NCI-H748 (cell line): ENCODE data around the gene PPARG.
"Not testable (repeated sequence)": the region's sequence is repeated elsewhere in the genome, so short reads cannot be mapped to it uniquely, and the experiment has no call there.

Source experiments
- DNase-seq: peaks from one replicate; lab custom pipeline; 2025; ENCODE audit not compliant: unreplicated experiment; lab: John Stamatoyannopoulos, UW

The PPARG gene

GRCh38 chr3:12372741-12373280 lies 83.9 kb downstream of the PPARG start:
- DNase-seq = no peak

DNA sequence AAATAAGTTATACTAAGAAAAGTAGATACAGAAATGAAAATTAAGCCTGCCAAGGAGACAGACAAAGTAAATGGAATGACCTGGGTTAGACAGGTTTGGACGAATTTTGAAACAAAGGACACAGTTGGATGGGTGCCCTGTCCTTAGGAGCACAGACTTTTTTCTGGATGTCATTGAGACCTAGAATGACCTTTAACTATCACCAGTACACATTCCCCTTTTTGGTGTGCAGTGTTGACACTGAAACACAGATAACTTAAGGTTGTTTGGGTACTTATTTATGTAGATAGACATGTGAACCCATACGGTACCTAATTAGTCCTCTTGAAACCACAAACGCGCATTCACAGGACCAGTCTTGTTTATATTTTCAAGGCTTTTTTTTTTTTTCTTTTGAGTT lies 86.7 kb downstream of the PPARG start:
- no peak for DNase-seq

- no peak for DNase-seq
Measured at GRCh38 chr3:12379640-12380429, 91.0 kb downstream of the PPARG start.

GRCh38 chr3:12380461-12380860 lies 91.6 kb downstream of the PPARG start:
- DNase-seq = no peak

DNA sequence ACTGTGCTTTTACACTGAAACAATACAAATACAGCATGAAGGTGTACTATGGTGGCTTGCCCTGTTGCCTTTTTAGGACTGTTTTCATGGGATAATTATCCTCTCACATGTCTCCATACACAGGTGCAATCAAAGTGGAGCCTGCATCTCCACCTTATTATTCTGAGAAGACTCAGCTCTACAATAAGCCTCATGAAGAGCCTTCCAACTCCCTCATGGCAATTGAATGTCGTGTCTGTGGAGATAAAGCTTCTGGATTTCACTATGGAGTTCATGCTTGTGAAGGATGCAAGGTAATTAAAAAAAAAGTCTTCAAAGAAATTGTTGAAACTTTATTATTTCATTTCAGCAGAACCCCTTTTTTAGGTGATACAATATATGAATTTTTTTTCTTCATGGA lies 92.3 kb downstream of the PPARG start:
- DNase-seq = no peak

GRCh38 chr3:12383218-12383617 lies 94.3 kb downstream of the PPARG start:
- no peak for DNase-seq

- no peak for DNase-seq
Measured at GRCh38 chr3:12384451-12385233, 95.8 kb downstream of the PPARG start.

GRCh38 chr3:12386514-12387291 lies 97.8 kb downstream of the PPARG start:
- DNase-seq = not testable (repeated sequence)

DNA sequence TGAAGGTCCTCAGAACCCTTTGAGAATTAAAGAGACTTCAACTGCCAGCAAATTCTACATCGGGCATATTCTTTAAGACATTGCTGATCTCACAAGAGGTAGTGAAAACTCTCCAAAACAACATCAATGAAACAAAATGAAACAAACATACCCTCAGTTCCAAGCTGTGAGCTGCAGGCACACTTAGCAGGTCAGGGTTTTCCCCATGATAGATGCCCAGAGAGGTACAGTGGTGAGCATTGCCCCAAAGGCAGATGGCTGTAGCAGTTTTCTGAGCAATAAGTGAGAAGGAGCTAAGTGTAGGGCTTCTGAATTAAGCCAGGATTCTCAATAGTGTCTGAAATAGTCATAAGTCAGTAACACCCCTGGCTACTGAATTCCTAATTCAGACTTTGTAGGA lies 99.3 kb downstream of the PPARG start:
- DNase-seq = no peak

DNA sequence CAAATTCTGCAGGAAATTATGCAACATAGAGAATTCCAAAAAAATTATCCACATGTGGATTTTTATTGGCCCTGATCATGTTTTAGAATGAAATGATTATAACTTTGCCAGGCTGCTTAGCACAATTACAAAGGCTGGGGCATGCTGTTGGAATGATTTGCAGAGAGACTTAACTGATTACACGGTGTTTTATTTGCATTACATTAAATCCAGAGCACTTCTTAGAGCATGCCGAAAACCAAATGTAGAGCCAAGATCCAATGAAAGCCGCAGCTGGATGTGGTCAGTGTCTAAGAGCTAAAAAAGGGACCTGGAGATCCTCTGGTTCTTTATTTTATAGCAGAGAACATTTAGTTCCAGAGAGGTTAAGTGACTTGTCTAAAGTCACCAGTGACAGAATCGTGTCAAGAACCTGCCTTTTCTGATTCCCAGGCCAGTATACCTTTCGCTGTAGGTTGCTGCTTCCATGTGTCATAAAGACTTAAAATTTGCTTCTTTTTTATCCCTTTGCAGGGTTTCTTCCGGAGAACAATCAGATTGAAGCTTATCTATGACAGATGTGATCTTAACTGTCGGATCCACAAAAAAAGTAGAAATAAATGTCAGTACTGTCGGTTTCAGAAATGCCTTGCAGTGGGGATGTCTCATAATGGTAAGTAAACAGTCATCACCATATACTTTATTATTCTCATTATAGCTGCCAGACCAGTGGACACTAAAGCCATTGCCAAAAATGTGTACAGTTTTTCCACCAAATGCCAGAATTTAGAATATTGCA lies 103.4 kb downstream of the PPARG start:
- no peak for DNase-seq

- no peak for DNase-seq
Measured at GRCh38 chr3:12393894-12394293, 105.0 kb downstream of the PPARG start.

DNA sequence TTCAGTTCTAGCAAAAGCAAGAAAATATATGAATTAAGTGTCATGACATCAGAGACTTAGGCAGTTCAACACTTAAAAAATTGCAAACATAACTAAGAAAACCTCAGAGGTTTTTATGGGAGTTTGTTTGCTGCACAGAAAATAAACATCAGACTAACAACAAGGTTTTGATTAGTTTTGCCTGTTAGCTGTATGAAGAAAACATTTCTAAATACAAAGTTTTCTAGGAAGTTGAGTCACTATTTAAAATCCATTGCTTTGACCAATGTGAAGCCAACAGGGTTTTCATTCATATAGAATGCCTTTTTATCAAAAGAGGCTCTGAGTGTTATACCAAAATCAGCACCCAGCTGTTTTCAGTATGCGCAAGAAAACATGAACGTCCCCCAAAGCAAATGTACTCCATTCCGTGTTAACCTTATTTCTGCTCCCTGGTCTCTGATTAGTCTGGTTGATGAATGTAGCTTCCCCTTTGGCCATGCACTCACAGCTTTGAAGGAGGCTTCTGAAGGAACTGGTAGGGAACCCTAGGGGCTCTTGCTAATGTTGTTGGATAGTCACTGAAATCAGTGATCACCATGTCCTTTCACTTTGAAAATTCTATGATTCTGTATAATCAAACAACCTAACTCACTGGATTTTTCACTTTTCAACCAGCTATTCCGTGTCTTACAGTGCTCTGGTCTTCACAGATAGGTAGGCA lies 105.8 kb downstream of the PPARG start:
- DNase-seq = no peak

DNA sequence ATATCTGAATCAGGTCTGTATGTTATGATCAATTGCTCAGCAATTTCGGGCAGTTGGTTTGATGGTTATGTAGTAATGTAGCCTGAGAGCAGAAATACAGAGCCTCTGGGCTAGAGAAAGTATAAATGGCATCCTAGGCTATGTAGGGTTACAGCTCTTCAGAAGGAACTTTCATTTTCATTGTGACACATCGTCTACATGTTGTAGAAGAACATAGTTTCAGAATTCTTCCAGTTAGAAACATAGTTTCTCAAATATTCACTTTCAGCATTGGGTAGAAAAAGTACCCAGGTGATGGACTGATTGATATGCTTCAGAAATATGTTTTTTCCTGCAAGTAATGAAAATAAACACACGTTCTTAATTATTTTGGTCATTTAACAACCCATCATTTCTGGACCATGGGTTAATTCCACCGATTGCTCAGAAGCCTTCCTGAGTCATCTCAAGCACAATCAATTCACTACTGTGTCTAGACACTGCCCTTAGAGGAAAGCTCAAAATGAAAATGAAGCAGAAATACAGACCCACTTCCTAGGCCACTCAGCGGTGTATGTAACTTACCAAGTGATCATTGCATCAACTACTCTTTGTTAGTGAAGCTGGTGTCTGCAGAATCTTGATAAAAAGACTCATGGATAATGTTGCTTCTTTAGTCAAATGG lies 106.6 kb downstream of the PPARG start:
- DNase-seq = no peak

- DNase-seq = no peak
Measured at GRCh38 chr3:12396471-12396870, 107.6 kb downstream of the PPARG start.

- DNase-seq = no peak
Measured at GRCh38 chr3:12399226-12399625, 110.4 kb downstream of the PPARG start.

DNA sequence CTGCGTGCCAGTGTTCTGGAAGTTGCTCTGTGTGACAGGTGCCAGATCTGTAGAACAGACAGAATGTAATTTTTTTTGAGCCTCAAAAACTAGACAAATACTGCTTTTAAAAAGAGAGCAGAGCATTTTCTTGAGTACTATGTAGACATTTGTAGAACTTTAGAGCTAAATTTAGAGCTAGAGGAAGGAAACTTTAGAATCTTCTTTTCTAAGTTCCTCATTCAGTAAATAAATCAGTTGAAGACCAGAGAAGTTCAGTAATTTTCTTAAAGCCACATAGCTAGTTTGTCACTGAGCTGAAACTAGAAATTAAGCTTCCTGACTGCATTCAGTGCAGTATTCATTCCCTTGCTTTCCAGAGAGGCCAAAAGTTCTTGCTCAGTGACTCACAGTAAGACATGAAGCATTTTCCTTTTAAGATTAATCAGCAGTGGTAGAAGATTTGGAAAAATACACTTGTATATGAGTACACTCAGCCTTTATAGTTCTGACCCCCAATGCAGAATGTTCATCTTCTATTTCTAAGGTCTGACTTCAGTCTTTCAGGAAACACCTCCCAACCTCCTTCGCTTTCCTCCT lies 111.8 kb downstream of the PPARG start:
- DNase-seq = no peak

GRCh38 chr3:12401208-12401607 lies 112.3 kb downstream of the PPARG start:
- DNase-seq = no peak

DNA sequence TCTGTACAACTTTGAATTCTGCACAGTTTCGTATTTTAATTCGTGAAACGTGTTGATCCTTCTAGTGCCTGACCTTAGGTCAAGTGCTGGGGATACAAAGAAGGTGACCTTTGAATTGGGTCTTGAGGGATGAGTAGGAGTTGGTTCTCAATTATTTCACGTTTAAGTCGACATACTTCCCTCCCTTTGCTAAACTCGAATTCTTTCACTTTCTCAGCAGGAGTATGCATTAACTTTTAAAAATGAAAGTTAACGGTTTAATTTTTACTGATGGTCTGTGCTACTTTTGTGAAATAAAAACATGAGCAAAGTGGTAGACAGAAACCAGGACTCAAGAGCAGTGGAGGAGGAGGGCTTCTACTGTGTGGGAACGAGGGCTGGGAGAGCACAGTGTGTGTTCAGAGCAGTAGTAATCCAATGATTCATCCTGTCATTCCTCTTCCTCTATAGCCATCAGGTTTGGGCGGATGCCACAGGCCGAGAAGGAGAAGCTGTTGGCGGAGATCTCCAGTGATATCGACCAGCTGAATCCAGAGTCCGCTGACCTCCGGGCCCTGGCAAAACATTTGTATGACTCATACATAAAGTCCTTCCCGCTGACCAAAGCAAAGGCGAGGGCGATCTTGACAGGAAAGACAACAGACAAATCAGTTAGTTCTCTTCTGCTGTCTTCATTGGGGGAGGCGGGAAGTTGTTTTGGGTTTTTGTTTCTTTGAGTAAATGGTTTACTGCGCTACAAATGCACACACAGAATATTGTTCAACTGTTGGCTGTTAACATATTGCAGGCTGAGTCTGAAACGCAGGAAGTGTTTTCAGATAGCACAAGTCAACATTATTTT lies 116.8 kb downstream of the PPARG start:
- DNase-seq = no peak
